T-cell (primary cell): ENCODE results near the gene PFDN5. TPM values are rescaled to one million over a fixed set of nuclear protein-coding genes. Genes with fewer than 3 reads are reported as not detected.

ENCODE experiments used
- ATAC-seq, 4 experiments: fragments of 200-7000 bp in 3 of 4; fragments of 150-1000 bp in 1 of 4; cut with Tn5 transposase; replicated peaks in 1 of 4; 1 replicate in 3 of 4; 2 replicates in 1 of 4; pipeline ENCODE4 v1.10.0; 2021; ENCODE audit warnings: moderate library complexity in 3 of 4, mild to moderate bottlenecking in 2 of 4, moderate number of reproducible peaks in 1 of 4
- CTCF ChIA-PET, 2 donors: fragments of 300-600 bp; sonication (Branson Sonifier 250); formaldehyde crosslinking; loops; one replicate each; lab custom pipeline; 2022; ENCODE audit warnings: antibody characterized with exemption in 2 of 2; lab: Charles Lee
- POLR2A ChIA-PET, 2 donors: fragments of 300-600 bp; sonication (Branson Sonifier 250); formaldehyde crosslinking; loops; one replicate each; lab custom pipeline; 2022; ENCODE audit warnings: antibody characterized with exemption in 2 of 2; lab: Charles Lee
- DNase-seq, 35 experiments: peaks; one replicate each; pipeline versions ENCODE4 v3.0.0 to v3.0.0-alpha.2; 2013 to 2023
- H3K27ac ChIP-seq: one replicate; pipeline ENCODE4 v1.5.1; 2013; ENCODE audit warnings: low read length
- H3K27me3 ChIP-seq, 2 experiments: replicated peaks in 1 of 2; 1 replicate in 1 of 2; 2 replicates in 1 of 2; pipeline versions ENCODE4 v1.6.1 to v1.7.0; 2013; ENCODE audit warnings: low read length in 1 of 2, mixed read lengths in 1 of 2; ENCODE audit not compliant: control insufficient read depth in 2 of 2, insufficient read depth in 2 of 2; ENCODE audit errors: extremely low read depth in 1 of 2
- H3K36me3 ChIP-seq, 2 donors: 1 replicate in 1 of 2; 2 replicates in 1 of 2; pipeline versions ENCODE4 v1.6.1 to v1.7.0; 2013; ENCODE audit warnings: low read length in 1 of 2; ENCODE audit not compliant: control insufficient read depth in 2 of 2, insufficient read depth in 1 of 2; ENCODE audit errors: extremely low read depth in 1 of 2
- H3K4me1 ChIP-seq, 2 experiments: 1 replicate in 1 of 2; 2 replicates in 1 of 2; pipeline versions ENCODE4 v1.6.1 to v1.7.0; 2013; ENCODE audit warnings: low read length in 2 of 2, mixed read lengths in 1 of 2; ENCODE audit not compliant: insufficient read depth in 2 of 2, control insufficient read depth in 1 of 2; ENCODE audit errors: extremely low read depth in 1 of 2
- H3K4me3 ChIP-seq, 2 donors: 1 replicate in 1 of 2; 2 replicates in 1 of 2; pipeline versions ENCODE4 v1.5.1 to v1.7.0; 2013; ENCODE audit warnings: mild to moderate bottlenecking in 2 of 2, low read length in 1 of 2, moderate library complexity in 1 of 2; ENCODE audit not compliant: control insufficient read depth in 1 of 2; ENCODE audit errors: extremely low read depth in 1 of 2
- H3K9me3 ChIP-seq: 2 replicates; pipeline ENCODE4 v1.7.0; 2013
- H3K27ac Mint-ChIP-seq, 2 donors: one replicate each; pipeline ENCODE4 v1.8.0; 2020 to 2021; ENCODE audit warnings: mild to moderate bottlenecking in 2 of 2, mixed read lengths in 2 of 2
- H3K27me3 Mint-ChIP-seq, 2 donors: one replicate each; pipeline ENCODE4 v1.8.0; 2021 to 2022; ENCODE audit warnings: mixed read lengths in 2 of 2
- H3K36me3 Mint-ChIP-seq: one replicate; pipeline ENCODE4 v1.8.0; 2021; ENCODE audit warnings: mixed read lengths
- H3K4me1 Mint-ChIP-seq, 3 donors: one replicate each; pipeline ENCODE4 v1.8.0; 2020 to 2022; ENCODE audit warnings: mixed read lengths in 3 of 3, mild to moderate bottlenecking in 1 of 3
- H3K4me3 Mint-ChIP-seq, 3 donors: one replicate each; pipeline ENCODE4 v1.8.0; 2020 to 2022; ENCODE audit warnings: mild to moderate bottlenecking in 3 of 3, mixed read lengths in 3 of 3, moderate library complexity in 3 of 3
- H3K9me3 Mint-ChIP-seq, 3 donors: one replicate each; pipeline ENCODE4 v1.8.0; 2020 to 2022; ENCODE audit warnings: mixed read lengths in 3 of 3
- WGBS: methylation state at CpG from one replicate; pipeline ENCODE4 v1.1.5; 2013; ENCODE audit warnings: missing lambda C conversion rate; ENCODE audit not compliant: insufficient coverage; 5-methylcytosine and 5-hydroxymethylcytosine counted together
- total RNA-seq, 35 experiments: library from RNA in 6 of 35; stranded (reverse) in 6 of 35; fragments of 120-200 nt in 1 of 35; gene quantifications; one replicate each; pipeline versions ENCODE4 v1.2.1 to v1.2.4 and lab custom pipeline; 2013 to 2026

PFDN5 gene
- total RNA-seq (100 to 1,000 TPM; 591 to 643 (median 612) TPM), total RNA-seq (lab: John Stamatoyannopoulos, UW) (11.3 to 23.8 (median 18.8) reads per million in 29 experiments)
- total RNA-seq (2013) = 1,226 TPM

GRCh38 chr12:53295070-53295890, at the start of gene PFDN5:
PFDN5 (plus strand) TSS chr12:53295542; CDS start chr12:53295568, 26 bp downstream.
- ChIA-PET POLR2A (interaction anchor here (0.6 to 2.1 kb wide), 7 partner anchors 20 to 154 kb away, joined by 3 to 9 read pairs (median 3); partner anchors contain the start of genes AAAS (in 1 of the 2), PRR13 (in 1 of the 2) and ZNF740 (in 1 of the 2)), CTCF (interaction anchor here (0.5 to 3.9 kb wide), 16 partner anchors 26 to 339 kb away, joined by 3 to 53 read pairs (median 4); partner anchors contain the start of genes AAAS (in 2 of the 2), CSAD (in 1 of the 2), SPRYD3 (in 1 of the 2) and TARBP2 (in 1 of the 2))
- H3K9me3 ChIP-seq = no peaks in the 10 kb centered on the region
- WGBS = under 1% methylated on average over 24 of the region's 42 CpGs
- peak; percentile 64 to 93 (median 86) for DNase-seq
- peak within 1 kb of the TSS; percentile 98 to 99 (median 98) for H3K4me3 Mint-ChIP-seq
- peaks cover 49 to 54% (median 51%) of the 10 kb centered on the region in 3 donors for H3K4me1 Mint-ChIP-seq
- H3K4me1 ChIP-seq = peaks cover 8 to 40% of the 10 kb centered on the region in 2 experiments
- H3K4me3 ChIP-seq = peak within 1 kb of the TSS; percentile 88 to 96
- no peaks in the 10 kb centered on the region for H3K27me3 ChIP-seq
- H3K27ac Mint-ChIP-seq = peak within 1 kb of the TSS; percentile 96 to 99
- peaks cover 26% of the 10 kb centered on the region for H3K36me3 Mint-ChIP-seq
- no peaks in the 10 kb centered on the region for H3K9me3 Mint-ChIP-seq
- ATAC-seq = peak; percentile 89 to 94 (median 92)
- H3K27ac ChIP-seq = peak within 1 kb of the TSS; percentile 76
- H3K36me3 ChIP-seq = peaks cover 3 to 20% of the 10 kb centered on the region in 2 donors
- H3K27me3 Mint-ChIP-seq = no peaks in the 10 kb centered on the region

GRCh38 chr12:53251477-53252348, 43.6 kb upstream of the PFDN5 start:
- POLR2A ChIA-PET = interaction anchor here in 1 of 2 donors (0.6 kb wide), 1 partner anchor 239 kb away, joined by 3 read pairs; no protein-coding TSS in a partner anchor
- Histone ChIP-seq H3K4me1 (peaks cover 26 to 51% of the 10 kb centered on the region in 2 experiments), H3K4me3 (peak overlapping the region; percentile 63 to 76), H3K27me3 (no peaks in the 10 kb centered on the region), H3K9me3 (no peaks in the 10 kb centered on the region), H3K27ac (peak overlapping the region; percentile 62), H3K36me3 (peaks cover 0 to 5% of the 10 kb centered on the region in 2 donors)
- Mint-ChIP-seq H3K4me1 (peaks cover 38 to 53% (median 46%) of the 10 kb centered on the region in 3 donors), H3K27ac (peak overlapping the region; percentile 96 to 97), H3K4me3 (peak overlapping the region; percentile 85 to 99 (median 96)), H3K27me3 (no peaks in the 10 kb centered on the region), H3K9me3 (no peaks in the 10 kb centered on the region), H3K36me3 (peaks cover 5% of the 10 kb centered on the region)
- peak; percentile 86 to 91 (median 88) for ATAC-seq
- under 1% methylated on average over 38 of the region's 51 CpGs for WGBS
- CTCF ChIA-PET = interaction anchor here (0.9 to 3.0 kb wide), 18 partner anchors 15 to 91 kb away, joined by 3 to 22 read pairs (median 4); partner anchors contain the start of genes AAAS (in 1 of the 2) and ESPL1 (in 1 of the 2)
- DNase-seq = peak; percentile 32 to 82 (median 60)

GRCh38 chr12:53252349-53252916, 42.9 kb upstream of the PFDN5 start:
- peak overlapping the region; percentile 63 to 75 for H3K4me3 ChIP-seq
- 27% methylated on average over 7 of the region's 19 CpGs for WGBS
- POLR2A ChIA-PET = interaction anchor here in 1 of 2 donors (0.6 kb wide), 1 partner anchor 32 kb away, joined by 5 read pairs; no protein-coding TSS in a partner anchor
- DNase-seq (peak in 2 of 35 experiments; percentile 15 to 25), ATAC-seq (no peak)
- H3K4me3 Mint-ChIP-seq = peak overlapping the region; percentile 85 to 99 (median 96)
- peaks cover 0 to 5% of the 10 kb centered on the region in 2 donors for H3K36me3 ChIP-seq
- no peaks in the 10 kb centered on the region for H3K27me3 Mint-ChIP-seq
- no peaks in the 10 kb centered on the region for H3K9me3 ChIP-seq
- CTCF ChIA-PET = interaction anchor here (0.5 to 3.0 kb wide), 5 partner anchors 16 to 174 kb away, joined by 3 to 22 read pairs (median 4); partner anchors contain the start of genes AAAS (in 1 of the 2) and ESPL1 (in 1 of the 2)
- no peaks in the 10 kb centered on the region for H3K27me3 ChIP-seq
- H3K4me1 Mint-ChIP-seq = peaks cover 38 to 53% (median 46%) of the 10 kb centered on the region in 3 donors
- peaks cover 26 to 51% of the 10 kb centered on the region in 2 experiments for H3K4me1 ChIP-seq
- H3K27ac Mint-ChIP-seq = peak overlapping the region; percentile 92 to 93
- peak overlapping the region; percentile 35 for H3K27ac ChIP-seq
- H3K9me3 Mint-ChIP-seq = no peaks in the 10 kb centered on the region
- peaks cover 5% of the 10 kb centered on the region for H3K36me3 Mint-ChIP-seq

GRCh38 chr12:53253298-53253697, 42.0 kb upstream of the PFDN5 start:
- peak overlapping the region; percentile 85 to 99 (median 96) for H3K4me3 Mint-ChIP-seq

GRCh38 chr12:53254816-53255545, 40.4 kb upstream of the PFDN5 start:
- WGBS = 80% methylated on average over 1 of the region's 1 CpG
- DNase-seq (no peak), ATAC-seq (no peak)
- Histone ChIP-seq H3K9me3 (no peaks in the 10 kb centered on the region), H3K4me3 (no peak overlapping the region), H3K27me3 (no peaks in the 10 kb centered on the region), H3K27ac (no peak overlapping the region), H3K4me1 (peaks cover 26 to 51% of the 10 kb centered on the region in 2 experiments), H3K36me3 (peaks cover 0 to 5% of the 10 kb centered on the region in 2 donors)
- Mint-ChIP-seq H3K36me3 (peaks cover 5% of the 10 kb centered on the region), H3K9me3 (no peaks in the 10 kb centered on the region), H3K4me3 (peak overlapping the region in 1 of 3 donors; percentile 31), H3K4me1 (peaks cover 38 to 65% (median 46%) of the 10 kb centered on the region in 3 donors), H3K27ac (peak overlapping the region; percentile 73 to 81), H3K27me3 (no peaks in the 10 kb centered on the region)
- CTCF ChIA-PET = interaction anchor here (0.5 to 2.6 kb wide), 4 partner anchors 13 to 35 kb away, joined by 3 to 15 read pairs (median 5); partner anchors contain the start of gene ESPL1 (in 1 of the 2)
- POLR2A ChIA-PET = no interaction called here

More at GRCh38 chr12:53253298-53253697, 42.0 kb upstream of the PFDN5 start:
- Mint-ChIP-seq H3K27me3 (no peaks in the 10 kb centered on the region), H3K9me3 (no peaks in the 10 kb centered on the region), H3K27ac (peak overlapping the region; percentile 92 to 93), H3K36me3 (peaks cover 5% of the 10 kb centered on the region), H3K4me1 (peaks cover 38 to 56% (median 46%) of the 10 kb centered on the region in 3 donors)
- no peak for ATAC-seq
- Histone ChIP-seq H3K27ac (no peak overlapping the region), H3K4me1 (peaks cover 26 to 51% of the 10 kb centered on the region in 2 experiments), H3K27me3 (no peaks in the 10 kb centered on the region), H3K36me3 (peaks cover 0 to 5% of the 10 kb centered on the region in 2 donors), H3K4me3 (peak overlapping the region in 1 of 2 donors; percentile 63), H3K9me3 (no peaks in the 10 kb centered on the region)
- ChIA-PET POLR2A (no interaction called here), CTCF (interaction anchor here in 1 of 2 donors (0.6 to 3.0 kb wide), 5 partner anchors 9 to 39 kb away, joined by 3 to 22 read pairs (median 6); partner anchors contain the start of gene ESPL1)
- WGBS = 97% methylated on average over 12 of the region's 13 CpGs
- DNase-seq = no peak
